GM19324 (cell line): ENCODE data around the gene NEURL1B.
"Not testable (repeated sequence)": the region's sequence is repeated elsewhere in the genome, so short reads cannot be mapped to it uniquely, and the experiment has no call there.

Experiments used
- ATAC-seq: cut with Tn5 transposase; IDR thresholded peaks from one replicate; pipeline ENCODE4 v1.9.1; 2021; ENCODE audit warnings: mild to moderate bottlenecking, moderate library complexity; ENCODE audit not compliant: unreplicated experiment, low FRiP score

Gene NEURL1B

DNA sequence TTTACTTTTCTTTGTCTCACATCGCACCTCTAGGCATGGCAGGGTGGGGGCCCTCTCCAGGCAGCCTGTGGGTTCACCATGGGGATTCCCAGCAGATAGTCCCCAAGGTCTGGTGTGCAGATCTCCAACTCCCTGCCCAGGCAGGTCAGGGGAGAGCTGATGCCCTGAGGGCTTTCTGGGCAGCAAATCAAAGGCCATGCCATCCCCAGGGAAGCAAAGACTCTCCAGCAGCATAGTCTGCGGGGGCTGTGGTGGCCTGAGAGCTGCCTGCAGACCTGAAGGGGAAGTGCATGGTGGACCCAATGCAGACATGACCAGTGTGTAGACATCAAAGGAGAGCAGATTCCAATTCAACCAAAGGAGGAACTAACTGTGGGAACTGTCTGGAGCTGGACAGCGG is 7.7 kb downstream of the NEURL1B start:
- ATAC-seq, result no peak

DNA sequence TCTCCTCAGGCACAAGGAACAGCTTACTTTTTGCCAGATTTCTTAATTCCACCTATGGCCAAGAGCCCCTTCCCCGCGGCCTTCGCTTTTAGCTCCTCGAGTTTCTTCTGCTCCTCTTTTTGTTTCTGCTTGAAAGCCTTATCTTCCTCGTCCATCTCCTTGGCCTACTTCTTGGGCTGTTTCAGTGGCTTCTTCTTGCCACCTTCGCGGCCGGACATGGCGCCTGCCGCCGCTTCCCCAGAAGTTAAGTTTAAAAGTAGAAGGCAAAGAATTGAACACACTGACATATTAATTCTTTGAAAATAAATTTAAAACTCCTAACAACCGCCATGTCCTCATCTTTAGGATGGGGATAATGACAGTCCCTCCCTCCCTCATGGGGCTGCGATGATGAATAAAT is 15.4 kb downstream of the NEURL1B start:
- not testable (repeated sequence) for ATAC-seq

DNA sequence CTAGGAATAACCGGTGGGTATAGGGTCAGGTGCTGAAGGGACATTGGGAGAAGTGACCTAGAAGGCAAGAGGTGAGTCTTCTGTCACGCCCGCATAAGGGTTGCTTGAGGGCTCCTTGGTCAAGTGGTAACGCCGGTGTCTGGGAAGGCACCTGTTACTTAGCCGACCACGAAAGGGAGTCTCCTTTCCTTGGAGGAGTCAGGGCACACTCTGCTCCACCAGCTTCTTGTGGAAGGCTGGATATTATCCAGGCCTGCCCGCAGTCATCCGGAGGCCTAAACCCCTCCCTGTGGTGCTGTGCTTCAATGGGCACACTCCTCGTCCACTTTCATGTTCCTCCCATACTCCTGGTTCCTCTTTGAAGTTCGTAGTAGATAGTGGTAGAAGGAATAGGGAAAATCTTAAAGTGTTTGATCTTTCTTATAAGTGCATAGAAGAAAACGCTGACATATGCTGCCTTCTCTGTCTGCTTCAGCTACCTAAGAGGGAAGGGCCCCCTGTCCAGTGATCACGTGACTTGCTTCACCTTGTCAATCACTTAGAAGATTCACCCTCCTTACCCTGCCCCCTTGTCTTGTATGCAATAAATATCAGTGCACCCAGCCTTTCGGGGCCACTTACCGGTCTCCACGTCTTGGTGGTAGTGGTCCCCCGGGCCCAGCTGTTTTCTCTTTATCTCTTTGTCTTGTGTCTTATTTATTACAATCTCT is 16.6 kb downstream of the NEURL1B start:
- not testable (repeated sequence) for ATAC-seq

DNA sequence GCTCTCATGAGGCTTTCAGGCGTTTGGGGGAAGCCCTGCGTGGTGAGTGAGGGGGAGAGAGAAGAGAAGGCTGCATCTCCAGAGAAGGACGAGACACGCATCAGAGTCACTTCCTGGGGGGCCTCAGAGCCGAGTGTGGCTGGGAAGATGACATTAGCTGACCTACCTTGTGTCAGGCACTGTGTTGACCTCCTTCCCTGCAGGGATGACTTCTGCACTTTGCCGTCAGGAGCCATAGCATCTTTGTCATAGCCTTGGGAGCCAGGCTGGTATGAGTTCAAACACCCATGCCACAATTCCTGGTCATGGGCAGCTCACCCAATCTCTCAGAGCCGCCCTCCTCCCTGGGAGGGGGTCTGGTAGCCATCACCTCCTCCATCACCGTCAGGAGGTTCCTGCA is 17.3 kb downstream of the NEURL1B start:
- no peak for ATAC-seq

DNA sequence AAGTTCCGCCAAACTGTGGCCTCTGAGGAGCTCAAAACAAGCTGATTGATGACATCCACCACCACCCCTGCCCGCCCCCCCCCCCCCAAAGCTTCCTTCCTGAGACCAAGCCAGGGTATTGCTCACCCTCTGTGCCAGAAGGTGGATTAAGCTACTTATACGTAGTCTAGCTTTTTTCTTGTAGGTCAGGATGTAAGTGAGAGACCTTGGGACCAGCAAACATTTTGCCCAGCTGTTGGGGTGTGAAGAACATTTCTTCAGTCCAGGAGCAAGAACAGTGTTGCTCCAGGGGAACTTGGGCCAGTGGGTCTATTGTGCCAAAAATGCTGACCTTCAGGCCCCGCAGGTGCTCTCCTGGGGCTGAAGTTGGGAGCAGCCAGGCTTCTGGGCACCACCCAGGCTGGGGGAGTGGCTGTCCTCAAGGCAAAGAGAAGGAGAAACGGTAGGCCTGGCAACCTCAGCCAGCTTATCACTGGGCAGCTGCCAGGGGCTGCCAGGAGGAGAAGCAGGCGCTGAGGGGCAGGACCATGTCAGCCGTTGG is 18.0 kb downstream of the NEURL1B start:
- no peak for ATAC-seq

DNA sequence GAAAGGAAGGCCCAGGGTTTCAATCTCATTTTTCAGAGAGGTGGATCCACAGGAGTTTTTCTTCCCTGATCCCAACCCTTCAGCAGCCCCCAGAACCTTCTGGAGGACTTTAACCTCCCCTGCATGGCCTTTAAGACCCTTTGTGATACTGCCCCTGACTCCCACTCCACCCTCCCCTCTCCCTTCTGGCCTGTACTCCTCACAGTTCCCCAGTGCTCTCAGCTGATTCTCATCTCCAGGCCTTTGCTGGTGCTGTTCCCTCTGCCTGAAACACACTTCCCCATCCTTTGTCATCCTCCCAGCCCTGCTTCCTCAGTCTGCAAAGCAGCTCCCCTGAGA is 18.5 kb downstream of the NEURL1B start:
- ATAC-seq, result no peak

DNA sequence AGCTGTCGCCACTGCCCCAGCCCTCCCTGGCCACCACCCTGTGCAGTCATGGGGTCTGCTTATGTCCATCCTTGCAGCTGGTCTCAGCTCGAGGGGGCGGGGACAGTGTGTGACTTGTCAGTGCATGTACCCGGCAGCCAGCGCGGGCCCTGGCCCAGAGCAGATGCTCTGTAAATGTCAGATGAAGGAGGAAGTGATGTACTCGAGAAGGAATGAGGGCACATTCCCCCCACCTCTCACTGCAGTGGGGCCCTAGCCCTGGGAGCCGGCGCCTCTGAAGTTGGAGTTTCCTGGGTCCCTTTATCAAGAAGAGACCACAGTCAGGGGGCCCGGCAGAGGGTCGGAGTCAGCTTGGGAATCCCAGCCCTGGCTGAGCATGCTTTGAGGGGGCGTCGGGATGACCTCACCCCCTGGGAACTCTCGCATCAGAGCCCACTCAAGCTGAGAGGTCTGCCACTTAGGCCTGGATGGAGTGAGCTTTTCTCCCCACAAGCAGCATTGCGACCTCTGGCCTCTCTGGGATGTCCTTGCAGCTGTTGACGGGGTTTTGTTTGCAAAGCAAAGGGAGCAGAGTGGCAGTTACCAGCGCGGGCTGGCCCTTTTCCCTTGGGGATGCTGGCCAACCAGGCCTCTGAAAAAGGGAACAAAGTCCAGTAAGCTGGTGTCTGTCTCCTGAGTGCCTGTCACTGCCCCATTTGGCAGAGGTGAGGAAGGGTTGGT is 19.0 kb downstream of the NEURL1B start:
- no peak for ATAC-seq

DNA sequence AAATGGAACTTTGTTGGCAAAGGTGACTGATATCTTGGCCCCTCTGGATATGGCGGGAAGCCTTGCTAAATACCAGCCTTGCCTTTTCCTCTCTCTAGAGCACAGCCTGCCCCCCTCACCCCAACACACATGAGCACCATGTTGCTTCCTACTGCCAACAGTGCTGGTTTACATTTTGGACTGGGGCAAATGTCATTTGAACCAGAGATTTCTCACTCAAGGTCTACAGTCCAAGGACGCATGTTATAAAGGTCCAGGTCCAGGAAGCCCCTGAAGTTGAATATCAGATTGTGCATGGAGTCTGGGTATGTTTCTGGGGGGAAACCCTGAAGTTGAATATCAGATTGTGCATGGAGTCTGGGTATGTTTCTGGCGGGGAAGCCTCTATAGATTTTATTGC is 19.9 kb downstream of the NEURL1B start:
- ATAC-seq, result no peak

DNA sequence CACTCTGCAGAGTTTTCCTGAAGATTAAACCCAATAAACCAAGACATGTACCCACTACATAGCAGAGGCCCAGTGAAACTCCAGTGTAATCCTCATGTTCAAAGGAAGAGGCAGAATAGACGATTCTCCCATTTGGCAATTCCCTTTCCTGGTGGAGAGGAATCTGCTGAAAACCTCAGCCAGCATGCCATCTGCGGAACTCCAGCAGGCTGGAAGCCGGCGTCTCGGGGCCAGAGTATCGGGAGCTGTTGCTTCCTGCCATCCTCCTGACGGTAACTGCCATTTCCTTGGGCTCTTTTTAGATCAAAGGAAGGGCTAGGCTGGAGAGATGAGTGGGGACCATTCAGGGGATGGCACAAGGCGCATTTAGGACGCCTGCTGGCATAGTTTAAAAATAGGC is 20.5 kb downstream of the NEURL1B start:
- ATAC-seq, result no peak

DNA sequence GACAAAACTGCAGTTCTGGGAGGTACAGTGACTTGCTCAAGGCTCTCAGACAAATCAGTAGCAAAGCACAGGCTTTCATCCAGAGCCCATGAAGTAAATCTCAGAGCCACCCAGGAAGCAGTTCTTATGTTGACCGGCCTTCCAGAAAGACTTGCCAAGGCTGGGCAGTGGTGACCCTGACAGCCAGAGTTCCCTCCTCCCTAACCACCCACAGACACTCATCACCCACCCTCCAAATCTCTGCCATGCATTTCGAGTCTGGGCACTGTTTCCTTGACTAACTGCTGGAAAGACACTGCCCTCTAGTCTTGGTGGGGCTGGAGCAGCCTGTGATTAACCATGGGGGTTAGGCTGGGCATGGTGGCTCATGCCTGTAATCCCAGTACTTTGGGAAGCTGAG is 21.5 kb downstream of the NEURL1B start:
- no peak for ATAC-seq

DNA sequence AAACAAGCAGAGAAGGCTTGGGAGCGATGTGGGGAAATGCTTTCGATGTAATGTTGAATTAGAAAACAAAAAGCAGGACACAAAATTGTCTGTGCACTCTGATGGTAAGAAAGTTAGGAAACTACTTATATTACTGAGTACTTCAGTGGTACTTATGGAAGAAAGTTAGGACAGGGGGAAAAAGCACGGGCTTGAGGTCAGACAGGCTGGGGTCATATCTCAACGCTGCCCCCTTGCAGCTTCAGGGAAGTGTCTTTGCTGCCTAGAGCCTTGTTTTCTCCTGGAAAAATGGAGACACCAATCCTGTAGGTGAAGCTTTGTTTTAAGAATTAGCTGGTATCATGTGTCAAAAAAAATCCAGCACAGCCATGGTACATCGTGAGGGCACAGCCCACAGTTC is 23.0 kb downstream of the NEURL1B start:
- ATAC-seq, result no peak

DNA sequence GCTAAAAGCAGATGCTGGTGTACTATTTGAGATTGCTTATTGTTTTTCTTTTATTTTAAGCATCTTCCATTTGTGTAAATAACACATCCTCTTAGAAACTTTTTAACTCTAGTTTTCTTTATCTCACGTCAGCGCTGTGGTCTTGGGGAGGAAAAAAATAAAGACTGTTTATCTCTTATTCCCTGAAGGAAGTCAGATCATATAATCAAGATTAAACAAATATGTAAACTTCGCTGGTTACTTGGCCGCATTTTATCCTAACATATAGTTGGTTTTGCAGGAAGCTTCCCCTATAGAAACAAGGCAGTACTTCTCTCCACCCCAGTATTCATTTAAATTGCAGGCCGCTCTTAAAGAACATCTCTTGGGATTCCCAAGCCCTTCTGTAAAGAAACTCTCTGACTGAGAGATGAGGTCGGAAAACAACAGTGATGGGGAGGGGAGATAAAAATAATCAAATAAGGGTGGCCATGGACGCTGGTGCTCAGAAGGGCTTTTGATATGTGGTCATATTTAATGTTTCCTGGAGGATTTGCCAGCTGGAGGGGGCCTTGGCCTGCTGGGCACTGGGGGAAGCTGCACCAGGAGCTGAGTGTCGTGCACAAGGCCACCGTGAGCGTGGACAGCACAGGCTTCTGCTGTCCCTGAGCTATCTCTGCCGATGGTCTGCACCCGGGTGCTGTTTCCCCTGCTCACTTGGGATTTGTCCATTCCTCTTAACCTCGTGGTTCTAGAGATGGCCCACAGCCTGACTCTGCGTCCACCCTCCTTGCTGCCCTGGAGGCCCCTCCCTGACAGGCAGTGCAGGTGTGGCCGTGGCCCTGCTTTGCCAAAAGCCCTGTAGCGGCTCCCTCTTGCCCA is 23.8 kb downstream of the NEURL1B start:
- ATAC-seq, result no peak

DNA sequence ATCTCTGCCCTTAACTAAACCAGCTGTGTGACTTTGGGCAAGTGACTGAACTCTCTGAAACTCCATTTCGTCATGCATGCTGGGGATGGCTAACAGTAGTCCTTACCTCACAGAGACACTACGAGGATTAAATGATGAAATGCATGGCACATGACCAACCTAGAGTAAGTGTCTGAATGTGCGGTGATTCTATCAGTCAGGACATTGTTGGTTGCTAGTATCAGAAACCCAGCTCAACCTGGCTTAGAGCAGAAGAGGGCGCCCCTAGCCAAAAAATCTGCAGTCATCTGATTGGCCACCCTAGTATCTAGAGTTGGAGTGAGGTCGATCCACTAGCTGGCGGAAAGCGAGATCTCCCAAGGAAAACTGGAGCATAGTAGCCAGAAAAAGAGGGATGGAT is 25.2 kb downstream of the NEURL1B start:
- no peak for ATAC-seq

DNA sequence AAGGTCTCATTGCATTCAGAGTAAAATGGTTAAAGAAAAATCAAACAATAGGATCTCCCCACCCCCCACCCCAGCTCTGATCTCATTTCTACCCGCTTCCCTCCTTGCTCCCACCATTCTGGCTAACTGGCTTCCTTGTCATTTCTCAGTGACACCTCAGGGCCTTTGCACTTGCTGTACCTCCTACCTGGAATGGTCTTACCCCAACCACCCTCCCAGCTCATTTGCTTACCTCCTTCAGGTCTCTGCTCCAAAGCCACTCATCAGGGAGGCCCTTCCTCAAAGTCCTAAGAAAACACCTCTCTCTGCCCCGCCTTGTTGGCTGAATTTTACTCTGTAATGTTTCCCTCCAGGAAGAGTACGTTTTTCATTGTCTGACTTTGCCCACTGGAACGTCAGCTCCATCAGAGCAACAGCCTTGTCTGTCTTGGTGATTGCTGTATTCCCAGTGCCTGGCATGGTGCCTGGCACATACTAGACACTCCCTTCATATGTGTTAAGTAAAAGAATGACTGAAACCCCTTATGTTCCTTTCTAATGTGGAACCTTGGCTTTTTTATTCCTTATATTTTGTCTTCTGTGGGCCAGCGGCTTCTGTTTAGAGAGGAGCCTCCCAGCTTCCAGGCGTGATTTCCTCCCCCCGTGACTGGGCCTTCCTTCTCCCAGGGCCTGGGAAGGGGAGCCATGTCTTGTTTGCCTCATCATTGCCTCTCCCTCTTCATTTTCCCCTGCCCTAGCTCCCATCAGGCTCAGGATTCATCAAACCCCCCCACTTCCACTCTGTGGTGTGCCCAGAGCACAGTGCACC is 26.9 kb downstream of the NEURL1B start:
- ATAC-seq, result no peak

DNA sequence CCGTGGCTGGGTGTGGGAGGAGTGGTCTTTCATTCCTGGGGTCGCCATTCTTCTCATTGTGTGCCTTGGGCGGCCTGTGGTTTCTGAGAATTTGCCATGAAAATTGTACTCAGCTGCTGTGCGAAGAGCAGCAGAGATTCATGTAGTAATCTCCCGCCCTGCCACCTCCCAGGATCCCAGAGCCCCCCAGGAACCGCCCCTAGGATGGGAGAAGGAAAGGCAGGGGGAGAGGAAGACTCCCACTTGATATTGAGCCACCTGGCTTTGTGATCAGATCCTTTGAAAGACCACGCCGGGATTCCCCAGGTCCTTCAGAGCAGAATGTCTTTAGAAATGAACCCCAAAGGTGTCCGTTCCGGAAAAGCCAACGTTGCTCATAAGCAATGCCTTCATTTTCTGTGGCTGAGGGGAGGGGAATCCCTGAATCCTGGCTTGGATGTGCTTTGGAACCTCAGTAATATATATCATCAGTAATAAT is 27.6 kb downstream of the NEURL1B start:
- no peak for ATAC-seq

DNA sequence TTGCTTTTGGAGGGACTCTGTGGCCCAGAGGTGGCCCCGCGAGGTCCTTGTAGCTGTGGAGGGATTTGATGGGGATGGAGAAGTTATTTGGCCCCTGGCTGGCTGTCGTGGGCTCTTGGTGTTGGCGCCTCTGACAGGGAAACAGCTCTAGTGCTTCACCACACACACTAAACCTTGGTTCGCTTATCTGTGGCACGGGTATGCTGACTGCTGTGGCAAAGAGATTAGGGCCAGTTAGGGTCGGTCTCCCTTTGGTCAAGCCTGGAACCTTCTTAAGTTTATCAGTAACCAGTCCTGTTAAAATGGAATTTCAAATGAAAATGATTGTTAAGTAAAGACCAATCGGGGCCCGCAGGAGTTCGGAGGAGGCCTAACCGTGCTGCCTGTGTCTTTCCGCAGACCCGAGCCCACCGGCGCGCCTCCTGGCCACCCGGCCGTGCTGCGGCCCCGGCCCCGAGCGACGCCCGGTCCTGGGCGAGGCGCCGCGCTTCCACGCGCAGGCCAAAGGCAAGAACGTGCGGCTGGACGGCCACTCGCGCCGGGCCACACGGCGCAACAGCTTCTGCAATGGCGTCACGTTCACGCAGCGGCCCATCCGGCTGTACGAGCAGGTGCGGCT is 28.4 kb downstream of the NEURL1B start:
- no peak for ATAC-seq

DNA sequence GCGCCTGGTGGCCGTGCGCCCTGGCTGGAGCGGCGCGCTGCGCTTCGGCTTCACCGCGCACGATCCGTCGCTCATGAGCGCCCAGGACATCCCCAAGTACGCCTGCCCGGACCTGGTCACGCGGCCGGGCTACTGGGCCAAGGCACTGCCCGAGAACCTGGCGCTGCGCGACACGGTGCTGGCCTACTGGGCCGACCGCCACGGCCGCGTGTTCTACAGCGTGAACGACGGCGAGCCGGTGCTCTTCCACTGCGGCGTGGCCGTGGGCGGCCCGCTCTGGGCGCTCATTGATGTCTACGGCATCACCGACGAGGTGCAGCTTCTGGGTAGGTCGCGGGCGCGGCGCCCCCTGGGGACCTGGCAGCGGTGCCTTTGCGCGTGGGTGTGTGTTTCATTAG is 28.9 kb downstream of the NEURL1B start:
- ATAC-seq, result no peak

DNA sequence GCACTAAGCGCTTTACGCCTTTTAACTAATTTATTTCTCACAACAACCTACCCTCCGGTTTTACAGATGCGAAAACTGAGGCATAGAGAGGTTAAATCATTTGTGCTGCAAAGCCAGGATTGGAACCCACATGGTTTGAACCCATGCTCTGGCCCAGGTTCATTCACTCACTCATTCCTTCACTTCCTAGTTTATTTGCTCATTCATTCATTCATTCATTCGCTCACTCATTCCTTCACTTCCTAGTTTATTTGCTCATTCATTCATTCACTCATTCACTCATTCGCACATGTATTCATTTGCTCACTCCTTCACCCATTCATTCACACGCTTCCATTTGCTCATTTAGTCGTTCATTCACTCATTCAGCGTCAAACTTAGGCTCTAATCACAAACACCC is 29.4 kb downstream of the NEURL1B start:
- no peak for ATAC-seq

DNA sequence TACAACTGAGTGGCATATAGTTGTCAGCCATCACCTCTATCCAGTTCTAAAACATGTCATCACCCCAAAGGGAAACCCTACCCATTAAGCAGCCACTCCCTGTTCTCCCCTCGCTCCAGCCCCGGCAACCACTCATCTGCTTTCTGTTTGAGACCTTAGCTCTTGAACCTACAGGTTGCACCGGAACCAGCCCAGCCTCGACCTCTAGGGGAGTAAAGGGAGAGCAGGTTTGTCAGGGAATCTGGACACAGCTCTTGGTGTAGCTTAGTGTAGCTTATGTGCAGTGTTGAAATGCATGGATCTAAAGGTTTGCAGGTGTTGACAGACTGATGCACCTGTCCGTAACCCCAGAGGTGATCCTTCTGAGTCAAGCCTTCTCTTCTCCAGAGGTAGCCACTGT is 30.0 kb downstream of the NEURL1B start:
- no peak for ATAC-seq

DNA sequence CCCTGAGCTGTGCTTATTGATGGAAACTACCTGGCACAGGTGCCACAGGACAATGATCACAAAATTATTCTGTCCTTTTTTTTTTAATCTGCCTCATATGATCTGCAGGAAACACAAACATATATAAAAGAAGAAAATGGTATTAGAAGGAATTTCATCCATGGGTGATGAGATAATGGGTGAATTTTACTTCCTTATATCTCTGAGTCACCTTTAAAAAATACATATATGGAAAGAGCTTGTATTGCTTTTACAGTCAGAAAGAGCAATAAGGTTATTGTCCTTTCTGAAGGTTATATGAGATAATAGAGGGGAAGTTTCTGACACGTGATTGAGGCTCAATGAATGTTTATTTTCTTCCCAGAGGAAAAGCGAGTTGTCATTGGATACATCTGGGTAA is 31.6 kb downstream of the NEURL1B start:
- no peak for ATAC-seq
